Measurements from ENCODE around the gene IRAG1.

DNA sequence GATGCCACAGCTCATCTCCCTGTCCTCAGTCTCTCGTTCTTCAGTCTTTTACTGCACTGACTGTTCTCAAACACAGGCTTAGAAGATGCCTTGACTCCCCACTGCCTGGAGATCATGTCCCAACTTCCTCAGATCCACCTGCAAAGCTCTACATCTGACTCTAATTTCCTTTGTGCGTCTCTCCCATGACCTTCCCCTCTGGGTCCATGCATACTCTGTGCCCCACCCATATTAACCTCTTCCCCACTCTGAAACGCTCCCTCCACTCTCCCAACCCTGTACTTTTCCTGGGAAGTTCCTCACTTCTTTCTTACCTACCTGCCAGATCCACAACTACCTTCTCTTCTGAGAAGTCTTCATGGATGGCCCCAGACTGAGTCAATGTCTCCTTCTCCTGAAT, 16.6 kb downstream of the IRAG1 start:
- TF ChIP-seq, protein P1, sequence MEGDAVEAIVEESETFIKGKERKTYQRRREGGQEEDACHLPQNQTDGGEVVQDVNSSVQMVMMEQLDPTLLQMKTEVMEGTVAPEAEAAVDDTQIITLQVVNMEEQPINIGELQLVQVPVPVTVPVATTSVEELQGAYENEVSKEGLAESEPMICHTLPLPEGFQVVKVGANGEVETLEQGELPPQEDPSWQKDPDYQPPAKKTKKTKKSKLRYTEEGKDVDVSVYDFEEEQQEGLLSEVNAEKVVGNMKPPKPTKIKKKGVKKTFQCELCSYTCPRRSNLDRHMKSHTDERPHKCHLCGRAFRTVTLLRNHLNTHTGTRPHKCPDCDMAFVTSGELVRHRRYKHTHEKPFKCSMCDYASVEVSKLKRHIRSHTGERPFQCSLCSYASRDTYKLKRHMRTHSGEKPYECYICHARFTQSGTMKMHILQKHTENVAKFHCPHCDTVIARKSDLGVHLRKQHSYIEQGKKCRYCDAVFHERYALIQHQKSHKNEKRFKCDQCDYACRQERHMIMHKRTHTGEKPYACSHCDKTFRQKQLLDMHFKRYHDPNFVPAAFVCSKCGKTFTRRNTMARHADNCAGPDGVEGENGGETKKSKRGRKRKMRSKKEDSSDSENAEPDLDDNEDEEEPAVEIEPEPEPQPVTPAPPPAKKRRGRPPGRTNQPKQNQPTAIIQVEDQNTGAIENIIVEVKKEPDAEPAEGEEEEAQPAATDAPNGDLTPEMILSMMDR (IDR thresholded peaks at IDR 0.05), result no peak
- TF ChIP-seq POLR2A (IDR thresholded peaks at IDR 0.05), result no peak

Data from uterus (tissue), 2 donors.